Skeletal muscle tissue (tissue), 4 donors: ENCODE results near the gene MCOLN2. TPM values are rescaled to one million over a fixed set of nuclear protein-coding genes. Genes with fewer than 3 reads are reported as not detected.
"Not testable (repeated sequence)": the region's sequence is repeated elsewhere in the genome, so short reads cannot be mapped to it uniquely, and the experiment has no call there.

Experiments used
- H3K27ac ChIP-seq: one replicate; pipeline ENCODE4 v1.7.0; 2013; ENCODE audit warnings: mild to moderate bottlenecking, low read depth, low read length, inconsistent platforms
- H3K27me3 ChIP-seq, 3 donors: one replicate each; pipeline ENCODE4 v1.7.0; 2013; ENCODE audit warnings: low read length in 3 of 3; ENCODE audit not compliant: control insufficient read depth in 3 of 3, insufficient read depth in 3 of 3
- H3K36me3 ChIP-seq, 3 donors: one replicate each; pipeline ENCODE4 v1.7.0; 2013; ENCODE audit warnings: low read length in 3 of 3; ENCODE audit not compliant: control insufficient read depth in 3 of 3, insufficient read depth in 3 of 3
- H3K4me1 ChIP-seq, 3 donors: one replicate each; pipeline ENCODE4 v1.7.0; 2013; ENCODE audit warnings: low read length in 3 of 3, mild to moderate bottlenecking in 3 of 3; ENCODE audit not compliant: control insufficient read depth in 3 of 3, insufficient read depth in 3 of 3
- H3K4me3 ChIP-seq, 3 donors: one replicate each; pipeline ENCODE4 v1.7.0; 2013; ENCODE audit warnings: low read length in 3 of 3
- H3K9ac ChIP-seq, 3 donors: one replicate each; pipeline ENCODE4 v1.7.0; 2013; ENCODE audit warnings: low read length in 3 of 3, mild to moderate bottlenecking in 3 of 3, moderate library complexity in 2 of 3, low read depth in 1 of 3
- H3K9me3 ChIP-seq, 3 donors: one replicate each; pipeline ENCODE4 v1.7.0; 2013; ENCODE audit warnings: low read length in 3 of 3; ENCODE audit not compliant: control insufficient read depth in 3 of 3
- total RNA-seq: library from RNA; depleted of rRNA; stranded (reverse); fragments of >200 nt; gene quantifications from one replicate; pipeline ENCODE4 v1.2.3, GENCODE V29; 2014
- donor health status: Osteomylitis.

MCOLN2 gene
- total RNA-seq, 1 donor from 2014 or later: not detected

GRCh38 chr1:85019994-85020393, 23.1 kb upstream of the MCOLN2 start:
- H3K9ac ChIP-seq: no peak overlapping the region
- no peak overlapping the region for H3K27ac ChIP-seq
- H3K9me3 ChIP-seq: no peaks in the 10 kb centered on the region
- H3K36me3 ChIP-seq: no peaks in the 10 kb centered on the region
- no peak overlapping the region for H3K4me3 ChIP-seq
- H3K4me1 ChIP-seq: no peaks in the 10 kb centered on the region
- H3K27me3 ChIP-seq: no peaks in the 10 kb centered on the region

DNA sequence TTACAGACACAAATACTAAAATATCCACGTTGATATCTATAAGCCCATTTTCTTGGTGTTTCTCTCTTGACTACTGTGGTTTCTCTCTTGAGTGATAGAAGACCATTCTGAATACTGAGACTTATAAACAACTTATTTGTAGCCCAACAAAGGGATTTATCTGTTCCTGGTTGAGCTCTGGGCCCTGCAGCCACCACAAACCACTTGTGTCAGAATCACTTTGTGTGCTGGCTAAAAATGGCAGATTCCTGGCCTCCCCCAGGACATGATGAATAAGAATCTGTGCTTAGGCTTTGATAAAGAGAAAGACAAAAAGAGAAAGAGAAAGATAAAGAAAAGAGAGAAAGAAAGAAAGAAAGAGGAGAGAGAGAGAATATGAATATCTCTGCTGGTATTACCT, 18.9 kb upstream of the MCOLN2 start:
- H3K4me1 ChIP-seq: no peaks in the 10 kb centered on the region
- H3K9ac ChIP-seq: no peak overlapping the region
- H3K27ac ChIP-seq: no peak overlapping the region
- H3K9me3 ChIP-seq: no peaks in the 10 kb centered on the region
- H3K4me3 ChIP-seq: no peak overlapping the region
- no peaks in the 10 kb centered on the region for H3K36me3 ChIP-seq
- H3K27me3 ChIP-seq: no peaks in the 10 kb centered on the region

- not testable (repeated sequence) for H3K9me3 ChIP-seq, H3K36me3 ChIP-seq, H3K27ac ChIP-seq, H3K4me3 ChIP-seq, H3K4me1 ChIP-seq, H3K9ac ChIP-seq
- H3K27me3 ChIP-seq: peaks cover 4 to 18% (median 4%) of the 10 kb centered on the region in 3 donors
Observed at GRCh38 chr1:85005641-85006040, 8.7 kb upstream of the MCOLN2 start.

DNA sequence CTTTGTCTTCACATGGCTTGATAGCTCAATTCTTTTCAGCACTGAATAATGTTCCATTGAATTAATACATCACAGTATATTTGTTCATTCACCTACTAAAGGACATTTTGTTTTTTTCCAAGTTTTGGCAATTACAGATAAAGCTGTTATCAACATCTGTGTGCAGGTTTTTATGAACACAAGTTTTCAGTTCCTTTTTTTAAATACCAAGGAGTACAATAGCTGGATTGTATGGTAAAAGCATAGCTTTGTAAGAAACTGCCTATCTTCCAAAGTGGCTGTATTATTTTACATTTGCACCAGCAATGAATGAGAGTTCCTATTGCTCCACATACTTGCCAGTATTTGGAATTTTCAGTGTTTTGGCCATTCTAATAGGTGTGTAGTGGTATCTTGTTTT, 4.8 kb upstream of the MCOLN2 start:
- H3K4me3 ChIP-seq: no peak overlapping the region
- H3K9ac ChIP-seq: no peak overlapping the region
- H3K9me3 ChIP-seq: peaks cover 0 to 3% (median 2%) of the 10 kb centered on the region in 3 donors
- no peak overlapping the region for H3K27ac ChIP-seq
- no peaks in the 10 kb centered on the region for H3K36me3 ChIP-seq
- H3K27me3 ChIP-seq: peaks cover 25 to 37% (median 30%) of the 10 kb centered on the region in 3 donors
- H3K4me1 ChIP-seq: peaks cover 10 to 19% (median 14%) of the 10 kb centered on the region in 3 donors

DNA sequence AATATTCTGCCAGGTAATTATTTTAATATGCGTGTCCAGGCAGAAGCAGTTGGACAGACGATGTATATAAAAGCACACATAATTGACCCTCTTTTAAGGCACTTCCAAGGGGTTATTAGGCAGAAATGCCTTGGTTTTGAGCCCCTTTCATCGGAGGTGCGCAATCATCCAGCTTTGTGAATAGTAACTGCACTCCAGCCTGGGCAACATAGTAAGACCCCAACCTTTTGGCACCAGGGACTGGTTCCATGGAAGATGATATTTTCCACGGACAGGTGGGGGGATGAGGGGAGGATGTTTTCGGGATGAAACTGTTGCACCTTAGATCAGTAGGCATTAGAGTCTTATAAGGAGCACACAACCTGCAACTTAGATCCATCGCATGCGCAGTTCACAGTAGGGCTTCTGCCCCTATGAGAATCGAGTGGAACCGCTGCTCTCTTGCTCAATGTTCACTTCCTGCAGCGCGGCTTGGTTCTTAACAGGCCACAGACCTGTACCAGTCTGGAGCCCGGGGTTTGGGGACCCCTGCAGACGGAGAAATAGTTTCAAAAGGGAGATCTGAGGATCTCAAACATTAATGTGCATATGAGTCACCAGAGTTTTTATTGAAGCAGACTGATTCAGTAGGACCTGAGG, 1.8 kb upstream of the MCOLN2 start:
- peaks cover 15 to 22% (median 18%) of the 10 kb centered on the region in 3 donors for H3K4me1 ChIP-seq
- H3K36me3 ChIP-seq: no peaks in the 10 kb centered on the region
- H3K9me3 ChIP-seq: peaks cover 0 to 2% (median 0%) of the 10 kb centered on the region in 3 donors
- peaks cover 27 to 50% (median 39%) of the 10 kb centered on the region in 3 donors for H3K27me3 ChIP-seq
- H3K4me3 ChIP-seq: peak overlapping the region in 1 of 3 donors; percentile 60
- H3K9ac ChIP-seq: no peak overlapping the region
- H3K27ac ChIP-seq: no peak overlapping the region

DNA sequence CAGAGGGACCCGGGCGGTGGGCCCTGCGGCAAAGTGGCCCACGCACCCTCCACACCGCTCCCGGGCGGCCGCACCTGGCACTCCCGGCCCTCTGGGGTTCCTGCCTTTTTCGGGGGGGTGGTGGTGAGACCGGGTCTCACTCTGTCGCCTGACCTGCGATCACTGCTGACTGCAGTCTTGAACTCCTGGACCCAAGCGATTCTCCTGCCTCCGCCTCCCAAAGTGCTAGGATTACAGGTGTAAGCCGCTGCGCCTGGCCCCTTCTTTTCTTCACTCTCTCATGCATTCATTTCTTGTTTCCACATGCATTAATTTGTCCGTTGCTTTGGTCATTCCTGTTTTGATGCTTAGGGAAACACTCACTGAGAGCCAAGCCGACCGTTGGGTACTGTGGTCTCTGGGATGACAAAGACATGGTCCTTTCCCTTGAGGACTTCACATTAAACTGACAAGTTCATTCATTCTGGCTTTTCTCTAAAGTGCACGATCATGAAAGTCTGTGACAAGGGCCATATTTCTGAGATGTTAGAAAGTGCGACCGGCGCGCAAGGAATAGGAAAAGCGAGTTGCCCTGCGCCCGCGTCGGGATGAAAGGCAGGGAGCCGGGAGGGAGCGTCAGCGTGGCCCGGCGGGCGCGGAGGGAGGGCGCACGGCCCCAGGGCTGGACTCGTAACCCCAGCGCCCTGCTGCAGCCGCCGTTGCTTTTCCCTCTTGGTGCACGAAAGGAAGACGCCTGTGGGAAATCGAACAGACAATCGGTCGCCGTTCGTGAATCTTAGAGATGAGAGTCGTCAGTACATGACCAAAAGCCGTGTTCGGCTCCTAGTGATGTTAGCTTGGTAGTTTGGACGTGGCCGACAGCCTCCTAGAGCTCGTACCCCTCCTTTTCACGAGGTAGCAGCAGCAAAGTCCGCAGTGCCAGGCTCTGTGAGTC, 1.0 kb upstream of the MCOLN2 start:
- H3K4me1 ChIP-seq: peaks cover 15 to 22% (median 18%) of the 10 kb centered on the region in 3 donors
- peaks cover 27 to 47% (median 36%) of the 10 kb centered on the region in 3 donors for H3K27me3 ChIP-seq
- H3K9ac ChIP-seq: peak overlapping the region in 1 of 3 donors; percentile 23
- no peaks in the 10 kb centered on the region for H3K36me3 ChIP-seq
- H3K9me3 ChIP-seq: no peaks in the 10 kb centered on the region
- H3K27ac ChIP-seq: no peak overlapping the region
- H3K4me3 ChIP-seq: peak overlapping the region; percentile 56 to 61 (median 60)

DNA sequence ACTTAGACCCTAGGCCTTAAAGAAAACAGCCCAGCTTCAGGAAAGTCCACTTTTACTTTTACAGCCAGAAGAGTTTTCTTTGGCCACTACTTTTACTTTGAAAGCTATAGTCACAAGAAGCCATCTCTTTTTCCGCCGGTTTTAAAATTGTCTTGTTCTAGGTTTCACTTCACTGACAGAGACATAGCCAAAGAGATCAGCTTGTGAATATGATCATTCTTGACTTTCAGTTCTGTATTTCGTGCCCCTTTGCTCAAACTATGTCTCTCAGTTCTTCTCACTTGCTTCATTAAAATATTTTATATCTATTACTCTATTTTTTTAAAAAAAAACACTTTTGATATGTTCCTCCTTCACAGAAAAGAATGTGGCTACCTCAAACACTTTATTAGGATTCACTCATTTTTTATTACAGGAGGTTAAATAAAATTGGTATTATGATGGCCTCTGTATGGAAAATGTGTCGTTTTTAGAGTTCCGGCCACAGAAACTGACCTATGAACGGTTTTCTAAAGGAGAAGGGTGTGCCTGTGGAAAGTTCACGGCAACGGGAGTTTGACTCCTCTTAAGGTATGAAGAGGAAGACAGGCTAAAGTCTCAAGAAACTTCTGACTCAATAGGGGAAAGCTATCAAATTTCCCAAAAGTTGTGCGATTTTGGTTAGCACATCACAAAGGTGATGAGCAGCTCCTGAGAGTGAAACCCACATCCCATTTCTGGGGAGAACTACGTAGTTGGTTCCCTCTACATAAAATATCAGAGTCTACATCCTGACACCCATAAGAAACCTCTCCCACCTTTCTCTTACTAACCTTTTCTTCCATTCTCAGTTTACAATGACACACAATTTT, 1.2 kb downstream of the MCOLN2 start:
- Histone ChIP-seq H3K4me1 (peaks cover 15 to 22% (median 18%) of the 10 kb centered on the region in 3 donors), H3K27ac (no peak overlapping the region), H3K9ac (no peak overlapping the region), H3K9me3 (no peaks in the 10 kb centered on the region), H3K4me3 (no peak overlapping the region), H3K27me3 (peaks cover 20 to 47% (median 23%) of the 10 kb centered on the region in 3 donors), H3K36me3 (no peaks in the 10 kb centered on the region)

- Histone ChIP-seq H3K36me3 (no peaks in the 10 kb centered on the region), H3K9ac (no peak overlapping the region), H3K27ac (no peak overlapping the region), H3K9me3 (no peaks in the 10 kb centered on the region), H3K4me3 (no peak overlapping the region), H3K27me3 (peaks cover 0 to 16% (median 2%) of the 10 kb centered on the region in 3 donors), H3K4me1 (peaks cover 0 to under 1% (median 0%) of the 10 kb centered on the region in 3 donors)
Observed at GRCh38 chr1:84991097-84991920, 5.6 kb downstream of the MCOLN2 start.

GRCh38 chr1:84988588-84988987, 8.3 kb downstream of the MCOLN2 start:
- Histone ChIP-seq H3K9ac (no peak overlapping the region), H3K9me3 (no peaks in the 10 kb centered on the region), H3K4me1 (no peaks in the 10 kb centered on the region), H3K4me3 (no peak overlapping the region), H3K27ac (no peak overlapping the region), H3K36me3 (no peaks in the 10 kb centered on the region), H3K27me3 (no peaks in the 10 kb centered on the region)
